ENCODE data around the gene DCAF10. TPM values are rescaled to one million over a fixed set of nuclear protein-coding genes. Genes with fewer than 3 reads are reported as not detected.
A peak's percentile ranks its signal among the peaks of the same experiment; 100 is the strongest.

The DCAF10 gene
- total and polyA plus RNA-seq, 10 of the 15 experiments (the other 5 are each of a cell fraction or from before 2014, with no cell fraction given) = 3.9 to 21.7 (median 9.8) TPM

GRCh38 chr9:37902796-37903646 lies 102.4 kb downstream of the DCAF10 start:
- TF ChIP-seq PAX8 (IDR thresholded peaks at IDR 0.05) = no peak
- TF ChIP-seq TCF3 (IDR thresholded peaks at IDR 0.05; ENCODE audit: borderline replicate concordance, insufficient read depth, low read depth, low read length) = no peak
- no peak for TF ChIP-seq MYC (IDR thresholded peaks at IDR 0.05; ENCODE audit: insufficient read depth, insufficient read length, insufficient replicate concordance, low read length, severe bottlenecking)
- no peak for TF ChIP-seq ZNF622 (IDR thresholded peaks at IDR 0.05)
- no peak for TF ChIP-seq SIX5 (IDR thresholded peaks at IDR 0.05; ENCODE audit: low read depth, low read length, severe bottlenecking)
- TF ChIP-seq FOXM1 (IDR thresholded peaks at IDR 0.05; ENCODE audit: low read depth, low read length) = no peak
- no peak for TF ChIP-seq ATF2 (IDR thresholded peaks at IDR 0.05; ENCODE audit: low read length)
- no peak for TF ChIP-seq CTCF (IDR thresholded peaks at IDR 0.05 in 2 of 3, conservative IDR thresholded peaks at IDR 0.05 in 1 of 3; ENCODE audit: control insufficient read depth in 2 of 3, extremely low read depth in 1 of 3, insufficient read depth in 1 of 3, low read depth in 3 of 3, low read length in 3 of 3)
- no peak for TF ChIP-seq MEF2A (IDR thresholded peaks at IDR 0.05; ENCODE audit: insufficient read depth, low read depth, low read length)
- no peak for TF ChIP-seq HDAC2 (IDR thresholded peaks at IDR 0.05)
- TF ChIP-seq RFX5 (IDR thresholded peaks at IDR 0.05; ENCODE audit: low read depth, low read length) = no peak
- TF ChIP-seq E2F4 (IDR thresholded peaks at IDR 0.05; ENCODE audit: low read depth, low read length) = no peak
- TF ChIP-seq SMARCA5 (IDR thresholded peaks at IDR 0.05) = no peak
- no peak for TF ChIP-seq TCF7 (IDR thresholded peaks at IDR 0.05; ENCODE audit: borderline replicate concordance)
- TF ChIP-seq LARP7 (IDR thresholded peaks at IDR 0.05) = no peak
- in situ Hi-C loops (cut with MboI) = loop anchor here (25.0 kb wide), 1 partner anchor 784 kb away; no protein-coding TSS in a partner anchor
- Histone ChIP-seq H3K27me3 (replicated peaks in 1 of 2; ENCODE audit: control insufficient read depth in 2 of 2, insufficient read depth in 2 of 2, low read length in 1 of 2) (no peaks in the 10 kb centered on the region), H3K4me3 (peak overlapping the region; percentile 86), H3K9ac (ENCODE audit: control insufficient read depth, insufficient read depth, low read length) (peak overlapping the region; percentile 80), H4K20me1 (ENCODE audit: control insufficient read depth, insufficient read depth) (no peaks in the 10 kb centered on the region), H3K4me2 (ENCODE audit: control insufficient read depth, insufficient read depth) (peak overlapping the region; percentile 93), H3K36me3 (ENCODE audit: control insufficient read depth in 2 of 2, insufficient read depth in 2 of 2, low read length in 1 of 2) (no peaks in the 10 kb centered on the region; a peak in 3 of 4 replicates), H3K9me3 (replicated peaks; ENCODE audit: control insufficient read depth, insufficient read depth, low read length) (no peaks in the 10 kb centered on the region), H3K4me1 (ENCODE audit: control insufficient read depth, insufficient read depth, low read length) (peaks cover 10% of the 10 kb centered on the region), H3K27ac (ENCODE audit: control insufficient read depth, insufficient read depth) (peak overlapping the region; percentile 76), H2AFZ (ENCODE audit: control insufficient read depth, low read depth, low read length) (peak overlapping the region; percentile 73), H3K79me2 (ENCODE audit: control insufficient read depth, insufficient read depth, low read length) (peaks cover 25% of the 10 kb centered on the region)
- DNase-seq (ENCODE audit: low read depth, low spot score) (no peak), FAIRE-seq (peak; percentile 84), ATAC-seq (peak; percentile 37)
- intact Hi-C loops (cut with micrococcal nuclease; ENCODE audit: unreplicated experiment) = loop anchor here (5.0 to 10.0 kb wide), 3 partner anchors 101 to 421 kb away; partner anchors contain the start of genes DCAF10 and TOMM5
- under 1% methylated on average over 17 of the region's 17 CpGs for WGBS (ENCODE audit: insufficient coverage, insufficient replicate concordance, low lambda C conversion rate, missing lambda C conversion rate)
- CTCF ChIA-PET = interaction anchor here (0.6 to 2.6 kb wide), 29 partner anchors 9 to 498 kb away, joined by 3 to 15 read pairs (median 4); partner anchors contain the start of genes EXOSC3 and POLR1E
- BruUV-seq (replicated peaks) = no TSS peak
- SMC1A ChIA-PET (ENCODE audit: uncharacterized antibody, unreplicated experiment) = interaction anchor here (0.6 to 4.6 kb wide), 28 partner anchors 10 to 426 kb away, joined by 3 to 24 read pairs (median 3); partner anchors contain the start of genes EXOSC3 and TRMT10B
- POLR2A ChIA-PET = interaction anchor here (0.6 to 1.6 kb wide), 6 partner anchors 90 to 195 kb away, joined by 3 to 6 read pairs (median 4); partner anchors contain the start of gene EXOSC3
- RAD21 ChIA-PET (ENCODE audit: unreplicated experiment) = interaction anchor here (0.5 to 2.3 kb wide), 21 partner anchors 9 to 907 kb away, joined by 3 to 11 read pairs (median 4); partner anchors contain the start of gene EXOSC3

All from GM12878 (cell line).